GM23338 (cell line): Measurements from ENCODE around the gene UXS1. TPM values are rescaled to one million over a fixed set of nuclear protein-coding genes. Genes with fewer than 3 reads are reported as not detected.

Experiments
- ATAC-seq: fragments of 200-7000 bp; cut with Tn5 transposase; 3 replicates; pipeline ENCODE4 v1.9.1; 2020
- DNase-seq: peaks from one replicate; pipeline ENCODE4 v3.0.0-alpha.2; 2015; ENCODE audit warnings: low spot score
- H2AFZ ChIP-seq: fragments of 200-600 bp; sonication (generic); 2 replicates; pipeline ENCODE4 v1.8.0; 2016; ENCODE audit warnings: antibody characterized with exemption, mild to moderate bottlenecking, moderate library complexity
- H3F3A ChIP-seq: fragments of 200-600 bp; sonication (generic); replicated peaks from 2 replicates; pipeline ENCODE4 v1.8.0; 2017; ENCODE audit warnings: antibody characterized with exemption, mixed run types, low read depth
- H3K27ac ChIP-seq: fragments of 200-600 bp; sonication (generic); 2 replicates; pipeline ENCODE4 v1.6.1; 2016; ENCODE audit warnings: low read depth
- H3K27me3 ChIP-seq: fragments of 200-600 bp; sonication (generic); 2 replicates; pipeline ENCODE4 v1.8.0; 2016; ENCODE audit warnings: mild to moderate bottlenecking, mixed run types, moderate library complexity; ENCODE audit not compliant: insufficient read depth
- H3K36me3 ChIP-seq: fragments of 200-600 bp; sonication (generic); 2 replicates; pipeline ENCODE4 v1.8.0; 2016; ENCODE audit warnings: mild to moderate bottlenecking; ENCODE audit not compliant: insufficient read depth
- H3K4me1 ChIP-seq: fragments of 200-600 bp; sonication (generic); 2 replicates; pipeline ENCODE4 v1.8.0; 2016; ENCODE audit warnings: mild to moderate bottlenecking, moderate library complexity; ENCODE audit not compliant: insufficient read depth
- H3K4me2 ChIP-seq: fragments of 200-600 bp; sonication (generic); 2 replicates; pipeline ENCODE4 v1.7.1; 2017; ENCODE audit warnings: mixed run types
- H3K4me3 ChIP-seq: fragments of 200-600 bp; sonication (generic); 2 replicates; pipeline ENCODE4 v1.6.1; 2016; ENCODE audit warnings: mixed run types
- H3K79me2 ChIP-seq: fragments of 200-600 bp; sonication (generic); replicated peaks from 2 replicates; pipeline ENCODE4 v1.8.0; 2017; ENCODE audit warnings: mild to moderate bottlenecking; ENCODE audit not compliant: insufficient read depth
- H3K9me2 ChIP-seq: fragments of 200-600 bp; sonication (generic); 2 replicates; pipeline ENCODE4 v1.8.0; 2017; ENCODE audit not compliant: insufficient read depth
- H4K20me1 ChIP-seq: fragments of 200-600 bp; sonication (generic); replicated peaks from 2 replicates; pipeline ENCODE4 v1.8.0; 2017; ENCODE audit warnings: mild to moderate bottlenecking; ENCODE audit not compliant: insufficient read depth
- H3K27ac Mint-ChIP-seq: 2 replicates; pipeline ENCODE4 v1.8.0; 2020; ENCODE audit warnings: inconsistent platforms, mild to moderate bottlenecking, moderate library complexity, mixed read lengths
- H3K27me3 Mint-ChIP-seq: 3 replicates; pipeline ENCODE4 v1.8.0; 2022; ENCODE audit warnings: low read depth, mild to moderate bottlenecking, moderate library complexity, mixed read lengths, inconsistent platforms; ENCODE audit not compliant: insufficient read depth, poor library complexity
- H3K36me3 Mint-ChIP-seq: 3 replicates; pipeline ENCODE4 v1.8.0; 2021; ENCODE audit warnings: low read depth, mild to moderate bottlenecking, inconsistent platforms, moderate library complexity, mixed read lengths
- H3K4me1 Mint-ChIP-seq: 3 replicates; pipeline ENCODE4 v1.8.0; 2020; ENCODE audit warnings: mild to moderate bottlenecking, inconsistent platforms, mixed read lengths
- H3K4me3 Mint-ChIP-seq: 3 replicates; pipeline ENCODE4 v1.8.0; 2021; ENCODE audit warnings: moderate library complexity, mild to moderate bottlenecking, inconsistent platforms, mixed read lengths
- H3K9me3 Mint-ChIP-seq: 3 replicates; pipeline ENCODE4 v1.8.0; 2020; ENCODE audit warnings: moderate library complexity, mild to moderate bottlenecking, inconsistent platforms, mixed read lengths
- CREB1 ChIP-seq: fragments of 250-450 bp; sonication (Bioruptor Pico); IDR thresholded peaks from 2 replicates; pipeline ENCODE4 v1.5.0; 2020; ENCODE audit warnings: low read depth, mild to moderate bottlenecking, moderate library complexity
- EZH2 ChIP-seq: fragments of 200-600 bp; sonication (generic); IDR thresholded peaks from one replicate; pipeline ENCODE4 v1.8.0; 2017; ENCODE audit warnings: antibody characterized with exemption, mild to moderate bottlenecking, low read depth; ENCODE audit not compliant: unreplicated experiment
- JUNB ChIP-seq: IDR thresholded peaks from one replicate; pipeline ENCODE4 v1.6.1; 2016; ENCODE audit warnings: antibody characterized with exemption; ENCODE audit not compliant: unreplicated experiment
- NANOG ChIP-seq: IDR thresholded peaks from 2 replicates; pipeline ENCODE4 v1.6.1; 2016; ENCODE audit warnings: antibody characterized with exemption, borderline replicate concordance
- POLR2AphosphoS5 ChIP-seq: IDR thresholded peaks from 2 replicates; pipeline ENCODE4 v1.6.1; 2016; ENCODE audit warnings: antibody characterized with exemption, low read depth
- STAT1 ChIP-seq: IDR thresholded peaks from one replicate; pipeline ENCODE4 v1.6.1; 2016; ENCODE audit warnings: antibody characterized with exemption; ENCODE audit not compliant: unreplicated experiment
- ZNF114 ChIP-seq: fragments of 250-450 bp; sonication (Bioruptor Pico); IDR thresholded peaks from 2 replicates; pipeline ENCODE4 v1.5.0; 2020; ENCODE audit warnings: mild to moderate bottlenecking, moderate library complexity
- ZNF331 ChIP-seq: fragments of 250-450 bp; sonication (Bioruptor Pico); IDR thresholded peaks from 2 replicates; pipeline ENCODE4 v1.5.0; 2020; ENCODE audit warnings: low read depth, mild to moderate bottlenecking, moderate library complexity
- polyA plus RNA-seq: library from polyadenylated mRNA; unstranded; fragments of >200 nt; fragmentation: Nextera tagmentation; extraction: Ambion mirVana; gene quantifications from 2 replicates; pipeline ENCODE4 v1.2.1, GENCODE V29; 2016
- total RNA-seq: library from RNA; depleted of rRNA; stranded (reverse); fragments of >200 nt; shearing (Covaris generic); gene quantifications from 2 replicates; pipeline ENCODE4 v1.2.3, GENCODE V29; 2014
- TF ChIP-seq, protein P1 (sequence below): IDR thresholded peaks from one replicate; pipeline ENCODE4 v1.6.1; 2018; ENCODE audit warnings: antibody characterized with exemption; ENCODE audit not compliant: unreplicated experiment
- TF ChIP-seq, protein P2 (sequence below): IDR thresholded peaks from 2 replicates; pipeline ENCODE4 v1.6.1; 2016; ENCODE audit warnings: antibody characterized with exemption
- TF ChIP-seq, protein P3 (sequence below), 2 experiments: fragments of 200-600 bp in 1 of 2; sonication (generic) in 1 of 2; conservative IDR thresholded peaks; 2 replicates each; pipeline versions ENCODE4 v1.5.1 to v1.6.1; 2016 to 2017; ENCODE audit warnings: antibody characterized with exemption in 2 of 2, low read depth in 2 of 2, mild to moderate bottlenecking in 2 of 2, moderate library complexity in 1 of 2

UXS1 gene
- total and polyA plus RNA-seq, 2 experiments from 2014 or later, result 48.7 to 131 TPM

DNA sequence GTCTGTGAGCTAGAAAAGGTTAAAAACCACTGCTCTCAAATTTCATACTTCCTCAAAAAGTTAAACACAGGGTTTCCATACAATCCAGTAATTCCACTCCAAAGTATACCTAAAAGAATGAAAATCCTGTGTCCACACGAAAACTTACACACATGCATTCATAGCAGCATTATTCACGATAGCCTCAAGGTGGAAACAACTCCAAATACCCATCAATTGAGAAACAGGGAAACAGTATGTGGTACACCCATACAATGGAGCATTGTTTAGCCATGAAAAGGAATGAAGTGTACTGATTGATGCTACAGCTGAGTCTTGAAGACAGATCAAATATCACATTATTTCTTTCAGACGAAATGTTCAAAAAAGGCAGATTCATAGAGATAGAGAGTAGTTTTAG, 36.7 kb downstream of the UXS1 start:
- TF ChIP-seq, protein P1, sequence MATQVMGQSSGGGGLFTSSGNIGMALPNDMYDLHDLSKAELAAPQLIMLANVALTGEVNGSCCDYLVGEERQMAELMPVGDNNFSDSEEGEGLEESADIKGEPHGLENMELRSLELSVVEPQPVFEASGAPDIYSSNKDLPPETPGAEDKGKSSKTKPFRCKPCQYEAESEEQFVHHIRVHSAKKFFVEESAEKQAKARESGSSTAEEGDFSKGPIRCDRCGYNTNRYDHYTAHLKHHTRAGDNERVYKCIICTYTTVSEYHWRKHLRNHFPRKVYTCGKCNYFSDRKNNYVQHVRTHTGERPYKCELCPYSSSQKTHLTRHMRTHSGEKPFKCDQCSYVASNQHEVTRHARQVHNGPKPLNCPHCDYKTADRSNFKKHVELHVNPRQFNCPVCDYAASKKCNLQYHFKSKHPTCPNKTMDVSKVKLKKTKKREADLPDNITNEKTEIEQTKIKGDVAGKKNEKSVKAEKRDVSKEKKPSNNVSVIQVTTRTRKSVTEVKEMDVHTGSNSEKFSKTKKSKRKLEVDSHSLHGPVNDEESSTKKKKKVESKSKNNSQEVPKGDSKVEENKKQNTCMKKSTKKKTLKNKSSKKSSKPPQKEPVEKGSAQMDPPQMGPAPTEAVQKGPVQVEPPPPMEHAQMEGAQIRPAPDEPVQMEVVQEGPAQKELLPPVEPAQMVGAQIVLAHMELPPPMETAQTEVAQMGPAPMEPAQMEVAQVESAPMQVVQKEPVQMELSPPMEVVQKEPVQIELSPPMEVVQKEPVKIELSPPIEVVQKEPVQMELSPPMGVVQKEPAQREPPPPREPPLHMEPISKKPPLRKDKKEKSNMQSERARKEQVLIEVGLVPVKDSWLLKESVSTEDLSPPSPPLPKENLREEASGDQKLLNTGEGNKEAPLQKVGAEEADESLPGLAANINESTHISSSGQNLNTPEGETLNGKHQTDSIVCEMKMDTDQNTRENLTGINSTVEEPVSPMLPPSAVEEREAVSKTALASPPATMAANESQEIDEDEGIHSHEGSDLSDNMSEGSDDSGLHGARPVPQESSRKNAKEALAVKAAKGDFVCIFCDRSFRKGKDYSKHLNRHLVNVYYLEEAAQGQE, result no peak
- TF ChIP-seq POLR2AphosphoS5 (no peak), NANOG (no peak), ZNF331 (CRISPR knock-in tag) (no peak), CREB1 (CRISPR knock-in tag) (no peak), JUNB (no peak), ZNF114 (CRISPR knock-in tag) (no peak), STAT1 (no peak), EZH2 (no peak)
- TF ChIP-seq, protein P2, sequence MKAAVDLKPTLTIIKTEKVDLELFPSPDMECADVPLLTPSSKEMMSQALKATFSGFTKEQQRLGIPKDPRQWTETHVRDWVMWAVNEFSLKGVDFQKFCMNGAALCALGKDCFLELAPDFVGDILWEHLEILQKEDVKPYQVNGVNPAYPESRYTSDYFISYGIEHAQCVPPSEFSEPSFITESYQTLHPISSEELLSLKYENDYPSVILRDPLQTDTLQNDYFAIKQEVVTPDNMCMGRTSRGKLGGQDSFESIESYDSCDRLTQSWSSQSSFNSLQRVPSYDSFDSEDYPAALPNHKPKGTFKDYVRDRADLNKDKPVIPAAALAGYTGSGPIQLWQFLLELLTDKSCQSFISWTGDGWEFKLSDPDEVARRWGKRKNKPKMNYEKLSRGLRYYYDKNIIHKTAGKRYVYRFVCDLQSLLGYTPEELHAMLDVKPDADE, result no peak
- Histone ChIP-seq H3K4me1 (peaks cover 6% of the 10 kb centered on the region; the same call in 1 of the 2 replicates), H3K36me3 (peaks cover 9% of the 10 kb centered on the region), H2AFZ (no peak overlapping the region), H3F3A (no peaks in the 10 kb centered on the region), H3K4me2 (no peak overlapping the region), H3K4me3 (no peak overlapping the region), H3K27me3 (no peaks in the 10 kb centered on the region), H3K79me2 (peaks cover 18% of the 10 kb centered on the region), H3K9me2 (no peaks in the 10 kb centered on the region), H3K27ac (no peak overlapping the region), H4K20me1 (no peaks in the 10 kb centered on the region)
- Mint-ChIP-seq H3K27ac (no peak overlapping the region), H3K4me3 (no peak overlapping the region), H3K4me1 (peaks cover 11% of the 10 kb centered on the region; the same call in 2 of the 3 replicates), H3K36me3 (peaks cover 47% of the 10 kb centered on the region), H3K9me3 (no peaks in the 10 kb centered on the region), H3K27me3 (peaks cover 2% of the 10 kb centered on the region)
- no peak for DNase-seq
- no peak for ATAC-seq

DNA sequence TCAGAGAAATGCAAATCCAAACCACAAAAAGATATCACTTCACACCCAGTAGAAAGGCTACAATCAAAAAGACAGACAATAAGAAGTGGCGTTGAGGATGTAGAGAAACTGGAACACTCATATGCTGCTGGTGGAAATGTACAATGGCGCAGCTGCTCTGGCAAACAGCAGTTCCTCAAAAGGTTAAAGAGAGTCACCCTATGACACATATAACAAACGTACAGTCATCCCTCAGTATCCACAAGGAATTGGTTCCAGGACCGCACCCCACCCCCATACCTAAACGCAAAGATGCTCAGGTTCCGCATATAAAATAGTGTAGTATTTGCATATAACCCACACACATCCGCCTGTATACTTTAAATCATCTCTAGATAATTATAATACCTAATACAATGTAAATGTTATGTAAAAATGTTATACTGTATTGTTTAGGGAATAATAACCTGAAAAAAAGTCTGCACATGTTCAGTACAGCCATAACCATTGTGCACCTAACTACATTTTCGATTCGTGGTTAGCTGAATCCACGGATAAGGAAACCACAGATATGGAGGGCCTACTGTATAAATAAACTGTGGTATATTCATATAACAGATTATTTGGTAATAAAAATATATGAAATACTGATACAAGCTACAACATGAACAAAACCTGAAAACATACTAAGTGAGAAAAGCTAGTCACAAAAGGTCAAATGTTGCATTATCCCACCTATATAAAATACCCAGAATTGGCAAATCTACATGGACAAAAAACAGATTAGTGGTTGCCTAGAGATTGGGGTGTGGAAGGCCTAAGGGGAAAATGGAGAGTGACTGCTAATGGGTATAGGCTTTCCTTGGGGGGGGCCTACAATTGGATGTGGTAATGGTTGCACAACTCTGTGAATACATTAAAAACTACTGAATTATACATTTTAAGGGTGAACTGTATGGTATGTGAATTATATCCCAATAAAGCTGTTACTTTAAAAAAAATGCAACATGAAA, 37.5 kb downstream of the UXS1 start:
- H4K20me1 ChIP-seq, result no peaks in the 10 kb centered on the region
- ATAC-seq (no peak), DNase-seq (no peak)
- no peak overlapping the region for H3K27ac ChIP-seq
- H3K4me2 ChIP-seq, result no peak overlapping the region
- peaks cover 9% of the 10 kb centered on the region for H3K36me3 ChIP-seq
- H3K27me3 Mint-ChIP-seq, result peaks cover 2% of the 10 kb centered on the region
- no peak overlapping the region for H3K4me3 ChIP-seq
- H2AFZ ChIP-seq, result no peak overlapping the region
- no peak overlapping the region for H3K4me3 Mint-ChIP-seq
- H3K36me3 Mint-ChIP-seq, result peaks cover 47% of the 10 kb centered on the region
- no peaks in the 10 kb centered on the region for H3F3A ChIP-seq
- peaks cover 17% of the 10 kb centered on the region for H3K79me2 ChIP-seq
- H3K27me3 ChIP-seq, result no peaks in the 10 kb centered on the region
- no peaks in the 10 kb centered on the region for H3K4me1 ChIP-seq
- peaks cover 8% of the 10 kb centered on the region; the same call in 2 of the 3 replicates for H3K4me1 Mint-ChIP-seq
- H3K9me2 ChIP-seq, result no peaks in the 10 kb centered on the region
- no peaks in the 10 kb centered on the region for H3K9me3 Mint-ChIP-seq
- H3K27ac Mint-ChIP-seq, result no peak overlapping the region
- no peak for TF ChIP-seq JUNB
- no peak for TF ChIP-seq POLR2AphosphoS5
- TF ChIP-seq ZNF331 (CRISPR knock-in tag), result no peak
- TF ChIP-seq, protein P1, result no peak
- TF ChIP-seq, protein P3, sequence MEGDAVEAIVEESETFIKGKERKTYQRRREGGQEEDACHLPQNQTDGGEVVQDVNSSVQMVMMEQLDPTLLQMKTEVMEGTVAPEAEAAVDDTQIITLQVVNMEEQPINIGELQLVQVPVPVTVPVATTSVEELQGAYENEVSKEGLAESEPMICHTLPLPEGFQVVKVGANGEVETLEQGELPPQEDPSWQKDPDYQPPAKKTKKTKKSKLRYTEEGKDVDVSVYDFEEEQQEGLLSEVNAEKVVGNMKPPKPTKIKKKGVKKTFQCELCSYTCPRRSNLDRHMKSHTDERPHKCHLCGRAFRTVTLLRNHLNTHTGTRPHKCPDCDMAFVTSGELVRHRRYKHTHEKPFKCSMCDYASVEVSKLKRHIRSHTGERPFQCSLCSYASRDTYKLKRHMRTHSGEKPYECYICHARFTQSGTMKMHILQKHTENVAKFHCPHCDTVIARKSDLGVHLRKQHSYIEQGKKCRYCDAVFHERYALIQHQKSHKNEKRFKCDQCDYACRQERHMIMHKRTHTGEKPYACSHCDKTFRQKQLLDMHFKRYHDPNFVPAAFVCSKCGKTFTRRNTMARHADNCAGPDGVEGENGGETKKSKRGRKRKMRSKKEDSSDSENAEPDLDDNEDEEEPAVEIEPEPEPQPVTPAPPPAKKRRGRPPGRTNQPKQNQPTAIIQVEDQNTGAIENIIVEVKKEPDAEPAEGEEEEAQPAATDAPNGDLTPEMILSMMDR (conservative IDR thresholded peaks at IDR 0.05; ENCODE audit: low read depth in 2 of 2), result no peak
- TF ChIP-seq ZNF114 (CRISPR knock-in tag), result no peak
- TF ChIP-seq NANOG, result no peak
- no peak for TF ChIP-seq EZH2
